H1 (cell line): ENCODE data around the gene STX8. TPM values are rescaled to one million over a fixed set of nuclear protein-coding genes. Genes with fewer than 3 reads are reported as not detected.

Experiments
- CTCF ChIA-PET: fragments of 300-600 bp; sonication (Branson Sonifier 250); formaldehyde crosslinking; loops from one replicate; lab custom pipeline; 2021; ENCODE audit not compliant: partially characterized antibody; lab: Charles Lee
- POLR2A ChIA-PET: fragments of 300-600 bp; sonication (Branson Sonifier 250); formaldehyde crosslinking; loops from one replicate; lab custom pipeline; 2021; ENCODE audit warnings: inconsistent platforms; ENCODE audit not compliant: partially characterized antibody; lab: Charles Lee
- DNase-seq, 2 experiments: peaks; one replicate each; pipeline versions ENCODE4 v3.0.0 to v3.0.0-alpha.2; 2010 to 2022; ENCODE audit warnings: low spot score in 2 of 2, low read depth in 1 of 2, mixed read lengths in 1 of 2
- FAIRE-seq: peaks from 2 replicates; lab custom pipeline; 2011; peaks lifted over from hg19 to GRCh38; lab: Jason Lieb, UNC
- H2AFZ ChIP-seq: 2 replicates; pipeline ENCODE4 v1.8.1; 2012; ENCODE audit warnings: low read length, inconsistent platforms
- H2AK5ac ChIP-seq: 2 replicates; pipeline ENCODE4 v1.6.1; 2013; ENCODE audit warnings: low read depth, low read length
- H2BK120ac ChIP-seq: replicated peaks from 2 replicates; pipeline ENCODE3; 2013; ENCODE audit warnings: low read depth, low read length, inconsistent platforms
- H2BK12ac ChIP-seq: 2 replicates; pipeline ENCODE4 v1.6.1; 2013; ENCODE audit warnings: low read depth, low read length
- H2BK15ac ChIP-seq: 2 replicates; pipeline ENCODE4 v1.6.1; 2013; ENCODE audit warnings: low read length
- H2BK20ac ChIP-seq: 2 replicates; pipeline ENCODE4 v1.6.1; 2013; ENCODE audit warnings: low read length
- H2BK5ac ChIP-seq: 2 replicates; pipeline ENCODE4 v1.6.1; 2013; ENCODE audit warnings: low read depth, low read length
- H3K14ac ChIP-seq: 2 replicates; pipeline ENCODE4 v1.6.1; 2013; ENCODE audit warnings: inconsistent platforms; ENCODE audit not compliant: insufficient read length
- H3K18ac ChIP-seq: 2 replicates; pipeline ENCODE4 v1.6.1; 2013; ENCODE audit warnings: low read length; ENCODE audit errors: extremely low read depth
- H3K23ac ChIP-seq: 2 replicates; pipeline ENCODE4 v1.6.1; 2013; ENCODE audit warnings: inconsistent platforms; ENCODE audit not compliant: insufficient read length
- H3K23me2 ChIP-seq: 2 replicates; pipeline ENCODE4 v1.6.1; 2013; ENCODE audit warnings: low read depth, low read length
- H3K27ac ChIP-seq: 2 replicates; pipeline ENCODE4 v1.6.1; 2011; ENCODE audit warnings: low read depth, low read length, inconsistent platforms
- H3K27me3 ChIP-seq, 4 experiments: replicated peaks in 1 of 4; 1 replicate in 1 of 4; 2 replicates in 3 of 4; pipeline versions ENCODE4 v1.6.1 to v1.8.1; 2011 to 2013; ENCODE audit warnings: low read length in 3 of 4, mild to moderate bottlenecking in 3 of 4, inconsistent platforms in 2 of 4, mixed read lengths in 2 of 4, moderate library complexity in 1 of 4; ENCODE audit not compliant: control insufficient read depth in 3 of 4, insufficient read depth in 3 of 4; ENCODE audit errors: extremely low read depth in 1 of 4
- H3K36me3 ChIP-seq, 4 experiments: 2 replicates each; pipeline versions ENCODE4 v1.6.1 to v1.8.1; 2011 to 2013; ENCODE audit warnings: mild to moderate bottlenecking in 4 of 4, low read length in 3 of 4, moderate library complexity in 2 of 4, control low read depth in 1 of 4, inconsistent platforms in 1 of 4; ENCODE audit not compliant: insufficient read depth in 4 of 4, control insufficient read depth in 2 of 4
- H3K4ac ChIP-seq: replicated peaks from 2 replicates; pipeline ENCODE3; 2013; ENCODE audit warnings: low read length, low read depth, mixed read lengths, inconsistent platforms; ENCODE audit not compliant: insufficient read length
- H3K4me1 ChIP-seq, 4 experiments: replicated peaks in 1 of 4; 1 replicate in 1 of 4; 2 replicates in 3 of 4; pipeline versions ENCODE4 v1.6.1 to v1.8.1; 2011 to 2013; ENCODE audit warnings: low read length in 3 of 4, inconsistent platforms in 2 of 4, mixed read lengths in 1 of 4; ENCODE audit not compliant: insufficient read depth in 4 of 4, control insufficient read depth in 3 of 4
- H3K4me2 ChIP-seq, 2 experiments: 2 replicates each; pipeline versions ENCODE4 v1.6.1 to v1.8.1; 2011 to 2013; ENCODE audit warnings: low read depth in 2 of 2, low read length in 2 of 2, control low read depth in 1 of 2, inconsistent platforms in 1 of 2, mild to moderate bottlenecking in 1 of 2; ENCODE audit not compliant: insufficient read depth in 1 of 2
- H3K4me3 ChIP-seq, 4 experiments: fragments of 200-600, 300-600 bp in 1 of 4; sonication (generic), shearing (Covaris generic), sonication (Bioruptor Twin) in 1 of 4; 2 replicates each; pipeline versions ENCODE4 v1.5.1 to v1.8.1; 2011 to 2016; ENCODE audit warnings: low read length in 4 of 4, low read depth in 3 of 4, control low read depth in 2 of 4, inconsistent platforms in 2 of 4, mild to moderate bottlenecking in 2 of 4, mixed read lengths in 1 of 4, moderate library complexity in 1 of 4; ENCODE audit not compliant: insufficient read depth in 2 of 4; ENCODE audit errors: extremely low read depth in 1 of 4
- H3K56ac ChIP-seq: replicated peaks from 2 replicates; pipeline ENCODE3; 2013; ENCODE audit warnings: low read depth, mild to moderate bottlenecking, mixed read lengths, low read length, inconsistent platforms; ENCODE audit not compliant: insufficient read length
- H3K79me1 ChIP-seq: 2 replicates; pipeline ENCODE4 v1.6.1; 2013; ENCODE audit warnings: low read depth, low read length, control low read depth
- H3K79me2 ChIP-seq, 2 experiments: 2 replicates each; pipeline versions ENCODE4 v1.6.1 to v1.8.1; 2012 to 2013; ENCODE audit warnings: low read length in 2 of 2, mild to moderate bottlenecking in 2 of 2, inconsistent platforms in 1 of 2; ENCODE audit not compliant: insufficient read depth in 2 of 2, control insufficient read depth in 1 of 2
- H3K9ac ChIP-seq, 4 experiments: replicated peaks in 1 of 4; 1 replicate in 1 of 4; 2 replicates in 3 of 4; pipeline versions ENCODE4 v1.6.1 to v1.8.1; 2011 to 2013; ENCODE audit warnings: low read depth in 3 of 4, low read length in 3 of 4, control low read depth in 2 of 4, mild to moderate bottlenecking in 2 of 4, moderate library complexity in 2 of 4, inconsistent platforms in 1 of 4; ENCODE audit errors: extremely low read depth in 1 of 4
- H3K9me3 ChIP-seq, 2 experiments: 2 replicates each; pipeline versions ENCODE4 v1.6.1 to v1.8.1; 2012 to 2013; ENCODE audit warnings: mild to moderate bottlenecking in 2 of 2, moderate library complexity in 2 of 2, control low read depth in 1 of 2, inconsistent platforms in 1 of 2, low read depth in 1 of 2, low read length in 1 of 2, mixed read lengths in 1 of 2; ENCODE audit not compliant: insufficient read depth in 2 of 2
- H4K20me1 ChIP-seq, 2 experiments: replicated peaks in 1 of 2; 2 replicates each; pipeline versions ENCODE3 to v1.8.1; 2011 to 2013; ENCODE audit warnings: inconsistent platforms in 2 of 2, low read length in 2 of 2, mild to moderate bottlenecking in 1 of 2; ENCODE audit not compliant: insufficient read depth in 2 of 2, control insufficient read depth in 1 of 2
- H4K5ac ChIP-seq: 2 replicates; pipeline ENCODE4 v1.6.1; 2013; ENCODE audit warnings: low read length, low read depth, mixed read lengths, inconsistent platforms; ENCODE audit not compliant: insufficient read length
- H4K8ac ChIP-seq: 2 replicates; pipeline ENCODE4 v1.8.0; 2013; ENCODE audit warnings: mild to moderate bottlenecking, moderate library complexity, low read length, inconsistent platforms; ENCODE audit not compliant: insufficient read depth; ENCODE audit errors: extremely low read depth
- H4K91ac ChIP-seq: replicated peaks from 2 replicates; pipeline ENCODE3; 2013; ENCODE audit warnings: low read length, mixed read lengths, inconsistent platforms; ENCODE audit not compliant: insufficient read length
- BACH1 ChIP-seq: IDR thresholded peaks from 2 replicates; pipeline ENCODE4 v1.6.1; 2012; ENCODE audit warnings: low read length, improper control_type of control experiment
- CBX5 ChIP-seq: fragments of 300-800, 300-1000 bp; sonication (generic); IDR thresholded peaks from 2 replicates; pipeline ENCODE4 v1.7.1; 2016; ENCODE audit warnings: antibody characterized with exemption, low read length, low read depth
- CBX8 ChIP-seq: fragments of 300-800, 300-1000 bp; sonication (generic); IDR thresholded peaks from 2 replicates; pipeline ENCODE4 v1.7.1; 2016; ENCODE audit warnings: low read depth, low read length, borderline replicate concordance
- CEBPB ChIP-seq: IDR thresholded peaks from 2 replicates; pipeline ENCODE4 v1.6.1; 2012; ENCODE audit warnings: low read depth, low read length
- CHD1 ChIP-seq: IDR thresholded peaks from 2 replicates; pipeline ENCODE4 v1.6.1; 2012; ENCODE audit warnings: low read depth, low read length, improper control_type of control experiment
- CTBP2 ChIP-seq: IDR thresholded peaks from 2 replicates; pipeline ENCODE4 v1.7.0; 2011; ENCODE audit warnings: borderline replicate concordance, mild to moderate bottlenecking, moderate library complexity, mixed read lengths, low read length; ENCODE audit not compliant: insufficient read depth, insufficient read length
- EZH2 ChIP-seq: fragments of 200-600 bp; sonication (generic); IDR thresholded peaks from 2 replicates; pipeline ENCODE4 v1.7.1; 2012; ENCODE audit warnings: low read depth, mild to moderate bottlenecking, moderate library complexity, low read length, inconsistent platforms; ENCODE audit not compliant: severe bottlenecking
- FOSL1 ChIP-seq: IDR thresholded peaks from 2 replicates; pipeline ENCODE4 v1.6.1; 2011; ENCODE audit warnings: mild to moderate bottlenecking, low read depth, low read length, moderate library complexity; ENCODE audit not compliant: insufficient read depth
- GABPA ChIP-seq: IDR thresholded peaks from 2 replicates; pipeline ENCODE4 v1.6.1; 2011; ENCODE audit warnings: mild to moderate bottlenecking, low read length, moderate library complexity, borderline replicate concordance; ENCODE audit not compliant: insufficient read depth
- MAFK ChIP-seq: IDR thresholded peaks from 2 replicates; pipeline ENCODE4 v1.6.1; 2012; ENCODE audit warnings: low read depth, mild to moderate bottlenecking, improper control_type of control experiment, low read length
- RAD21 ChIP-seq, 2 experiments: IDR thresholded peaks in 1 of 2; conservative IDR thresholded peaks in 1 of 2; 2 replicates each; pipeline ENCODE4 v1.6.1; 2011; ENCODE audit warnings: low read depth in 2 of 2, low read length in 2 of 2, improper control_type of control experiment in 1 of 2, inconsistent platforms in 1 of 2, mild to moderate bottlenecking in 1 of 2, moderate library complexity in 1 of 2
- RFX5 ChIP-seq: IDR thresholded peaks from 2 replicates; pipeline ENCODE4 v1.6.1; 2011; ENCODE audit warnings: low read depth, low read length, improper control_type of control experiment, borderline replicate concordance
- SUZ12 ChIP-seq: fragments of 200-600 bp; sonication (generic); IDR thresholded peaks from 2 replicates; pipeline ENCODE4 v1.6.1; 2012; ENCODE audit warnings: mild to moderate bottlenecking, inconsistent platforms, low read length, moderate library complexity, mixed read lengths
- TCF12 ChIP-seq: IDR thresholded peaks from 2 replicates; pipeline ENCODE4 v1.6.1; 2011; ENCODE audit warnings: low read depth, mild to moderate bottlenecking, low read length
- WGBS, 2 experiments: shearing (Covaris generic) in 1 of 2; methylation state at CpG; one replicate each; pipeline versions ENCODE4 v1.1.6 to v1.1.7; 2013 to 2015; ENCODE audit warnings: low lambda C conversion rate in 2 of 2, mixed read lengths in 2 of 2, inconsistent platforms in 1 of 2, low coverage in 1 of 2, missing lambda C conversion rate in 1 of 2; ENCODE audit not compliant: insufficient replicate concordance in 2 of 2, insufficient coverage in 1 of 2, insufficient read length in 1 of 2; ENCODE audit errors: extremely low coverage in 1 of 2, missing lambda C conversion rate in 1 of 2; 5-methylcytosine and 5-hydroxymethylcytosine counted together
- polyA plus RNA-seq, 7 experiments: library from polyadenylated mRNA; depleted of rRNA in 3 of 7; stranded (reverse) in 5 of 7; unstranded in 2 of 7; fragments of >200 nt in 5 of 7; fragments of 200-250 nt in 2 of 7; gene quantifications; 1 replicate in 5 of 7; 2 replicates in 1 of 7; 4 replicates in 1 of 7; pipeline versions ENCODE4 v1.2.1 to v1.2.3, GENCODE V29; 2011 to 2013; ENCODE audit warnings: missing spikeins in 2 of 7, mixed read lengths in 2 of 7
- total RNA-seq: library from RNA; stranded (reverse); fragmentation: NEBNext Ultra II Directional; extraction: Animal tissue kit (Norgen Biotek cat#: 25700); gene quantifications from 2 replicates; pipeline ENCODE4 v1.2.1, GENCODE V29; 2021

The STX8 gene
- total and polyA plus RNA-seq, 2 of the 8 experiments (the other 6 are each of a cell fraction or from before 2014, with no cell fraction given) = 22.8 to 42.5 TPM

- H3K27ac ChIP-seq = no peak overlapping the region
- H3K9ac ChIP-seq = no peak overlapping the region
- no peaks in the 10 kb centered on the region for H4K20me1 ChIP-seq
- H3K79me1 ChIP-seq = no peaks in the 10 kb centered on the region
- no peak overlapping the region for H2BK15ac ChIP-seq
- peaks cover 0 to 25% (median 13%) of the 10 kb centered on the region in 4 experiments; a peak in 6 of 7 replicates for H3K4me1 ChIP-seq
- no peak overlapping the region for H3K14ac ChIP-seq
- no peak overlapping the region for H2BK12ac ChIP-seq
- FAIRE-seq = no peak
- no peak overlapping the region for H2AK5ac ChIP-seq
- no peak overlapping the region for H2BK20ac ChIP-seq
- H2BK5ac ChIP-seq = no peak overlapping the region
- H4K8ac ChIP-seq = no peak overlapping the region
- DNase-seq = no peak
- H4K91ac ChIP-seq = no peak overlapping the region
- no peak overlapping the region for H2BK120ac ChIP-seq
- H3K36me3 ChIP-seq = no peaks in the 10 kb centered on the region
- no peak overlapping the region for H3K23ac ChIP-seq
- H3K79me2 ChIP-seq = no peaks in the 10 kb centered on the region
- 90% methylated on average over 4 of the region's 5 CpGs; no CpG with 5 or more reads in 1 of the 2 experiments for WGBS, 2 experiments
- no peak overlapping the region for H3K56ac ChIP-seq
- H3K27me3 ChIP-seq = no peaks in the 10 kb centered on the region
- no peaks in the 10 kb centered on the region for H3K9me3 ChIP-seq
- H3K18ac ChIP-seq = no peak overlapping the region
- H3K4me2 ChIP-seq = no peak overlapping the region
- no peak overlapping the region for H3K4ac ChIP-seq
- no peak overlapping the region for H2AFZ ChIP-seq
- H3K4me3 ChIP-seq = no peak overlapping the region
- POLR2A ChIA-PET = interaction anchor here (1.0 to 1.4 kb wide), 2 partner anchors 30 to 40 kb away, joined by 3 read pairs; no protein-coding TSS in a partner anchor
- CTCF ChIA-PET = interaction anchor here (1.3 kb wide), 1 partner anchor 10 kb away, joined by 3 read pairs; no protein-coding TSS in a partner anchor
- no peak overlapping the region for H4K5ac ChIP-seq
- no peaks in the 10 kb centered on the region for H3K23me2 ChIP-seq
- TF ChIP-seq GABPA (no peak), SUZ12 (no peak), CBX5 (no peak), RFX5 (no peak), EZH2 (no peak), TCF12 (no peak), FOSL1 (no peak), CHD1 (no peak), CBX8 (no peak), BACH1 (no peak), RAD21 (IDR thresholded peaks at IDR 0.05 in 1 of 2, conservative IDR thresholded peaks at IDR 0.05 in 1 of 2; ENCODE audit: low read depth in 2 of 2, low read length in 2 of 2) (no peak), CTBP2 (no peak), MAFK (no peak), CEBPB (no peak)
Observed at GRCh38 chr17:9221922-9222180, 353.8 kb downstream of the STX8 start.
